Stimulated activated CD8-positive, alpha-beta memory T cell treated with anti-CD3 and anti-CD28 coated beads, Interleukin-4, amount 100 ng/mL, for 1 hour (primary cell): ENCODE results near the gene MGRN1.
A peak's percentile ranks its signal among the peaks of the same experiment; 100 is the strongest.
"Not testable (repeated sequence)": the region's sequence is repeated elsewhere in the genome, so short reads cannot be mapped to it uniquely, and the experiment has no call there.

Experiments used
- DNase-seq, 2 donors: peaks; one replicate each; pipeline ENCODE4 v3.0.0-alpha.2; 2020; ENCODE audit warnings: low read depth in 2 of 2, low spot score in 1 of 2

The MGRN1 gene

GRCh38 chr16:4728676-4729075 lies 104.0 kb downstream of the MGRN1 start:
- no peak for DNase-seq

- DNase-seq = no peak
Measured at GRCh38 chr16:4729876-4730275, 105.2 kb downstream of the MGRN1 start.

- DNase-seq = no peak
Measured at GRCh38 chr16:4733211-4733742, 108.7 kb downstream of the MGRN1 start.

- DNase-seq = no peak
Measured at GRCh38 chr16:4733747-4734062, 109.1 kb downstream of the MGRN1 start.

- DNase-seq = peak; percentile 53 to 62
Measured at GRCh38 chr16:4734063-4734729, 109.6 kb downstream of the MGRN1 start, which contains the start of the genes ANKS3 and DNAAF8. TSS of gene ANKS3 (minus strand) at chr16:4734271. CDS start at chr16:4730149, 4,122 bp downstream. TSS of gene DNAAF8 (plus strand) at chr16:4734537. CDS start at chr16:4736515, 1,978 bp downstream.

GRCh38 chr16:4734730-4735535 lies 110.3 kb downstream of the MGRN1 start:
- peak; percentile 90 to 93 for DNase-seq

- DNase-seq = no peak
Measured at GRCh38 chr16:4736546-4736945, 111.9 kb downstream of the MGRN1 start.

- DNase-seq = no peak
Measured at GRCh38 chr16:4737545-4737944, 112.9 kb downstream of the MGRN1 start.

- not testable (repeated sequence) for DNase-seq
Measured at GRCh38 chr16:4738370-4738769, 113.7 kb downstream of the MGRN1 start.
